Lung (tissue), 12 donors: Measurements from ENCODE around the gene LEMD2. TPM values are rescaled to one million over a fixed set of nuclear protein-coding genes. Genes with fewer than 3 reads are reported as not detected.
A peak's percentile ranks its signal among the peaks of the same experiment; 100 is the strongest.

Experiments used
- ATAC-seq: fragments of 200-7000 bp; cut with Tn5 transposase; one replicate; pipeline ENCODE4 v1.9.1; 2020; ENCODE audit warnings: moderate number of reproducible peaks; ENCODE audit not compliant: insufficient read depth, low FRiP score
- DNase-seq, 3 donors: peaks; one replicate each; pipeline ENCODE4 v3.0.0-alpha.2; 2013 to 2017
- H3K27ac ChIP-seq, 2 donors: one replicate each; pipeline ENCODE4 v1.5.1; 2013; ENCODE audit warnings: mild to moderate bottlenecking in 2 of 2, moderate library complexity in 2 of 2, control low read depth in 1 of 2, inconsistent platforms in 1 of 2, low read depth in 1 of 2, low read length in 1 of 2
- H3K27me3 ChIP-seq, 3 donors: one replicate each; pipeline ENCODE4 v1.5.1; 2013; ENCODE audit warnings: low read length in 2 of 3; ENCODE audit not compliant: control insufficient read depth in 3 of 3, insufficient read depth in 3 of 3
- H3K36me3 ChIP-seq, 4 donors: one replicate each; pipeline ENCODE4 v1.5.1; 2013; ENCODE audit warnings: low read length in 4 of 4, mild to moderate bottlenecking in 1 of 4, moderate library complexity in 1 of 4; ENCODE audit not compliant: control insufficient read depth in 4 of 4, insufficient read depth in 4 of 4
- H3K4me1 ChIP-seq, 5 donors: one replicate each; pipeline ENCODE4 v1.5.1; 2013; ENCODE audit warnings: low read length in 5 of 5, mild to moderate bottlenecking in 2 of 5, moderate library complexity in 1 of 5; ENCODE audit not compliant: control insufficient read depth in 5 of 5, insufficient read depth in 5 of 5
- H3K4me3 ChIP-seq: one replicate; pipeline ENCODE4 v1.5.1; 2013; ENCODE audit warnings: mild to moderate bottlenecking, control low read depth, moderate library complexity
- H3K9ac ChIP-seq, 2 donors: one replicate each; pipeline ENCODE4 v1.5.1; 2013; ENCODE audit warnings: low read length in 2 of 2, control low read depth in 1 of 2; ENCODE audit not compliant: insufficient read depth in 1 of 2
- H3K9me3 ChIP-seq, 4 donors: one replicate each; pipeline ENCODE4 v1.5.1; 2013; ENCODE audit warnings: low read length in 3 of 4, mild to moderate bottlenecking in 1 of 4, moderate library complexity in 1 of 4; ENCODE audit not compliant: control insufficient read depth in 4 of 4, insufficient read depth in 3 of 4
- CTCF ChIP-seq: IDR thresholded peaks from 2 replicates; pipeline ENCODE4 v1.5.1; 2012; ENCODE audit warnings: mild to moderate bottlenecking; ENCODE audit errors: control extremely low read depth, extremely low read depth
- WGBS, 2 donors: extraction: QIAGEN DNeasy Blood & Tissue Kit; methylation state at CpG; one replicate each; pipeline ENCODE4 v1.1.7; 2013; 5-methylcytosine and 5-hydroxymethylcytosine counted together
- polyA plus RNA-seq, 2 donors: library from polyadenylated mRNA; stranded (reverse); fragments of 200-250 nt; gene quantifications; one replicate each; pipeline ENCODE4 v1.2.1, GENCODE V29; 2013
- total RNA-seq, 2 donors: library from RNA; depleted of rRNA in 1 of 2; stranded (reverse); fragments of >200 nt in 1 of 2; gene quantifications; one replicate each; pipeline ENCODE4 v1.2.1, GENCODE V29; 2014 to 2021
- donor health status: control.
- donor health status: control.
- donor health status: Bipolar disorder and iron deficiency.
- donor health status: healthy.
- donor health status: DM: yes; HTN: yes; CAD: no.

Gene LEMD2
- total and polyA plus RNA-seq, 4 donors, result 52.1 to 63.6 (median 54.5) TPM

DNA sequence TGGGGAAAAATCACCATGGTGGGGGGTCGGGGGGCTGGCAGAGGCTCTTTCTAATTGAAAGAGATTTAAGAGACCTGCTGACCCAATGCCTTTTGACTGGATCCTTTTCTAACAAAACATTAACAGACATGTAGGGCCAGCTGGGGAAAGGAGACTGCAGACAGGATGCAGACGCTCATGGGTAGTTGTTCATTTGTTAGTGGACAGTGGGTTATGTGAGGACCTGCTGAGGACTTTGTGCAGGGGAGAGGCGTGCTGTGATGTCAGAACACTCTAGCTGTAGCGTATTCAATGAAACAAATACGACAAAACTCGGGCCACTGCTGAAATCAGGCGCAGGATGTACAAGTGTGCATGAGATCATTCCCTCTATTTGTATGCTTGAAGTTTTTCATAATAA is 43.4 kb downstream of the LEMD2 start:
- H3K27ac ChIP-seq, result peak overlapping the region; percentile 9 to 87
- DNase-seq (peak; percentile 65 to 80 (median 77)), ATAC-seq (no peak)
- H3K36me3 ChIP-seq, result no peaks in the 10 kb centered on the region
- peaks cover 0 to 57% (median 14%) of the 10 kb centered on the region in 5 donors for H3K4me1 ChIP-seq
- no peaks in the 10 kb centered on the region for H3K9me3 ChIP-seq
- H3K4me3 ChIP-seq, result no peak overlapping the region
- TF ChIP-seq CTCF, result no peak
- H3K27me3 ChIP-seq, result no peaks in the 10 kb centered on the region
- 81 to 90% methylated on average over 7 of the region's 7 CpGs for WGBS, 2 donors
- no peak overlapping the region for H3K9ac ChIP-seq

DNA sequence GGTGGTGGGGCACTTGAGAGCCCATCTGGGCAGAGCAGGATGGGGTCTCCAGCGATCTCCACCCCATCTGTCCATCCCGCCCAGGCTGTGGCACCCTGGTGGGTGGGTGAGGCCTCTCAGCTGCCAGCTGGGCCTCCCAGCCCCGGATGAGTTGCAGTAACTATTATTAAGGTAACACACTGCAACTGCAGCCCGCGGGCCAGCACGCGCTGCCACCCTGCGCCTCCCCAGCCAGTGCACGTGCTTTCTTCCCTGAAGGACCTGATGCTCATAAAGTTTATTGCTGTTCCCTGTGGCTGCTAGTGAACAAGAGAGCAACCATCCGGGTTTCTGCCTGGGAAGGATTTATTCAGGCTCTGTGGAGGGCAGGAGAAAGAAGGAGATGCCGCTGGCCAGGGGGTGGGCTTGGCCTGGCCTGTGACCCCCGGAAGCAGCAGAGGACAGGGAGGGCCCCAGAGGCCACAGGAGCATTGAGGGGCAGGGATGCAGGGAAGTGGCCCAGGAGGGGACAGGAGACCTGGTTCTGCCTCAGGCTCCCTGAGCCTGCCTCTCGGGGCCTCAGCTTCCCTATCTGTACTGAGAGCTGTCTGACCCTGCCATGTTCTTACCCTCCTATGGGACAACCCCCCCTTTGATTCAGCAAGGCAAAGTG is 43.9 kb downstream of the LEMD2 start:
- H3K36me3 ChIP-seq, result no peaks in the 10 kb centered on the region
- 70 to 72% methylated on average over 13 of the region's 13 CpGs for WGBS, 2 donors
- peaks cover 0 to 59% (median 13%) of the 10 kb centered on the region in 5 donors for H3K4me1 ChIP-seq
- H3K9ac ChIP-seq, result no peak overlapping the region
- H3K4me3 ChIP-seq, result no peak overlapping the region
- ATAC-seq (no peak), DNase-seq (no peak)
- no peaks in the 10 kb centered on the region for H3K9me3 ChIP-seq
- no peaks in the 10 kb centered on the region for H3K27me3 ChIP-seq
- no peak for TF ChIP-seq CTCF
- peak overlapping the region; percentile 9 to 87 for H3K27ac ChIP-seq

GRCh38 chr6:33744001-33744848 is 44.7 kb downstream of the LEMD2 start:
- no peaks in the 10 kb centered on the region for H3K9me3 ChIP-seq
- H3K4me1 ChIP-seq, result peaks cover 0 to 60% (median 16%) of the 10 kb centered on the region in 5 donors
- H3K9ac ChIP-seq, result peak overlapping the region in 1 of 2 donors; percentile 48
- DNase-seq (peak; percentile 84 to 87 (median 86)), ATAC-seq (peak; percentile 50)
- no peaks in the 10 kb centered on the region for H3K36me3 ChIP-seq
- WGBS, 2 donors, result 29 to 31% methylated on average over 11 of the region's 11 CpGs
- peak overlapping the region; percentile 37 to 87 for H3K27ac ChIP-seq
- TF ChIP-seq CTCF, result peak; percentile 74
- H3K4me3 ChIP-seq, result no peak overlapping the region
- H3K27me3 ChIP-seq, result no peaks in the 10 kb centered on the region
